Measurements from ENCODE around the gene FASTK.

The FASTK gene, protein sequence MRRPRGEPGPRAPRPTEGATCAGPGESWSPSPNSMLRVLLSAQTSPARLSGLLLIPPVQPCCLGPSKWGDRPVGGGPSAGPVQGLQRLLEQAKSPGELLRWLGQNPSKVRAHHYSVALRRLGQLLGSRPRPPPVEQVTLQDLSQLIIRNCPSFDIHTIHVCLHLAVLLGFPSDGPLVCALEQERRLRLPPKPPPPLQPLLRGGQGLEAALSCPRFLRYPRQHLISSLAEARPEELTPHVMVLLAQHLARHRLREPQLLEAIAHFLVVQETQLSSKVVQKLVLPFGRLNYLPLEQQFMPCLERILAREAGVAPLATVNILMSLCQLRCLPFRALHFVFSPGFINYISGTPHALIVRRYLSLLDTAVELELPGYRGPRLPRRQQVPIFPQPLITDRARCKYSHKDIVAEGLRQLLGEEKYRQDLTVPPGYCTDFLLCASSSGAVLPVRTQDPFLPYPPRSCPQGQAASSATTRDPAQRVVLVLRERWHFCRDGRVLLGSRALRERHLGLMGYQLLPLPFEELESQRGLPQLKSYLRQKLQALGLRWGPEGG

GRCh38 chr7:151080522-151081169 is at the start of gene FASTK:
TSS of gene FASTK (minus strand) at chr7:151080809. CDS start at chr7:151080766, 43 bp downstream.
- peak; percentile 83 for DNase-seq

- DNase-seq, result no peak
Measured at GRCh38 chr7:151129960-151130591, 49.5 kb upstream of the FASTK start.

GRCh38 chr7:151129117-151129959 is 48.7 kb upstream of the FASTK start:
- no peak for DNase-seq

DNA sequence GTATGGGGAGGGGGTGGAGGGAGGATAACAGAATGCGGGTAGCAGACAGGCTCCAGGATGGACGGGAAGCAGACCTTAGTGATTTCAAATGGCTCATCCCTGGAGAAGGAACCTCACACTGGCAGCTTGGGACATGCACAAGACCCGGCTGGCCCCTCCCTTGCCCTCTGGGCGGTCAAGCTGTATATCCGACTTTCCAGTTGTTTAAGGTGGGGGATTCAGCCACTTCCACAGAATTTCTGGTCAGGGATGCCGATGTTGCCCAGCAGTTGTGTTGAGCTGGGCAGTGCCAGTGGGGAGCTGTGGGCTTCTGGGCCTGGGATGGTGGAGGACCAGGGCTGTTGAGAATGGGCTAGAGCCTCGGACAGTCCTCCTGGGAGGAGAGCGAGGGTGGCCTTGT is 48.1 kb upstream of the FASTK start:
- DNase-seq, result no peak

DNA sequence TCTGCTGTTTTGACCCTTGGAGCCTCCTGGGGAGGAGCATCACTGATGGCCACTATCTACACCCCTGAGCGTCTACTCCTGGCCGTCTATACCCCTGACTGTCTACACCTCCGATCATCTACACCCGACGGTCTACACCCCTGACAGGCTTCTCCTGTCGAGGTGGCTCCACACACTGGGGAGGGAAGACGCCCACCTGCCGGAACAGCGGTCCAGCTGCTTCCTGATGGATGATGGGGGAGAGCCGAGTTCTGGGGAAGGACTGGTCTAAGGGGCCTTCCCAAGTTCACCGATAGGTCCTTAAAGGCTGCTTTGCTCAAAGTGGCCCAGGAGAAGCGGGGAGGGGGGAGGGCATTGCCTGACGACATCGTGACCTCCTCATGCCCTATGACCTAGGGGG is 47.5 kb upstream of the FASTK start:
- DNase-seq, result no peak

- no peak for DNase-seq
Measured at GRCh38 chr7:151126491-151127137, 46.0 kb upstream of the FASTK start.

- no peak for DNase-seq
Measured at GRCh38 chr7:151125846-151126481, 45.4 kb upstream of the FASTK start.

- no peak for DNase-seq
Measured at GRCh38 chr7:151125470-151125845, 44.8 kb upstream of the FASTK start.

- DNase-seq, result no peak
Measured at GRCh38 chr7:151124899-151125399, 44.3 kb upstream of the FASTK start.

DNA sequence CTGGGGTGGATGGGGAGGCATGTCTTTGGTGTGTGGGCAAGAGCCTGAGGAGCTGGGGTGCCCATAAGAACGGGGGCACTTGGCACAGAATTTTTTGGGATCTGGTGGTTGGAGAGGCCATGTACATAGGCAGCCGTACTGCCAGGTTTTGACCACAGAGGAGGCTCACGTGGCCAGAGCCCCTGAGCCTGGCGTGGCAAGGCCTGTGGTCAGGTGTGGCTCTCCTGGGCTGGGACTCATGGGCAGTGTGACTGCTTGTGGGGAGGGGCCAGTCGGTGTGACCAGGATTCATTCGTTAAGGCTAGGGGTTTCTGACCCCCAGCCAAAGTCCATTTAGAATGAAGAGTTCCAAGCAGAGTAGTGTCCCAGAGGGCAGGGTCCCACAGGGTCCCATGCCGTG is 43.9 kb upstream of the FASTK start:
- no peak for DNase-seq

- peak; percentile 82 for DNase-seq
Measured at GRCh38 chr7:151123822-151124464, 43.3 kb upstream of the FASTK start.

- no peak for DNase-seq
Measured at GRCh38 chr7:151123158-151123821, 42.7 kb upstream of the FASTK start.

DNA sequence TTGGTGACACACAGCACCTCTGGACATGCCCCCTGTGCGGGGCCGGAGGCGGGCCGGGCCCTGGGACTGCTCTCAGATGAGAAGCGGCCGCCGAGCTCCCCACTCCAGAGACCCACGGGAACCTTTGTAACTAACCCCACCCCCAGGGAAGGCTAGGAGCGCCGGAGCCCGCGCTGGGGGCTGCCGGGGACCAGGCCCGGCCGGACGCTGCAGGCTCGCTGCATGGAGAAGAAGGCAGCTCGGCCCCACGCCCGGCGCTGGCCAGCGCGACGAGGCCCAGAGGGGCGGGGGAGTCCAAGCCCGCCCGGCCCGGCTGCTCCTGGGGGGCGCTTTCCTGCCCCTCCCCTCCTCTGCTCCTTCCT is 42.2 kb upstream of the FASTK start:
- DNase-seq, result no peak

DNA sequence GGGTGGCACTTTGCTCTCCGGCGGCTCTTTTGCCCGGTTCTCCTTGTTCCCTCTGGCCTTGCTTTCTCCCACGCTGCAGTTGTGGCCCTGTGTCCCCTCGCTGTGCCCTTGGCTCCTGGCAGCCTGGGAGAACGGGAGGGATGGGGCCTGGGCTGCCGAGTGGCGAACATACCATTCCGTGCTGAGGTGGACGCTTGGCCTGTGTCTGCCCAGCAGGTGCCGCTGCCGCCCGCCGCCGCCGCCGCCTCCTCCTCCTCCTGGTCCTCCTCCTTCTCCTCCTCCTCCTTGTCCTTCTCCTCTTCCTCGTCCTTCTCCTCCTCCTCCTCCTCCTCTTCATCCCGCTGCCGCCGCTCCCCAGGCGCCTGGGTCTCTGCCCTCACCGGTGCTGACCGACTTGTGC is 41.7 kb upstream of the FASTK start:
- DNase-seq, result no peak

DNA sequence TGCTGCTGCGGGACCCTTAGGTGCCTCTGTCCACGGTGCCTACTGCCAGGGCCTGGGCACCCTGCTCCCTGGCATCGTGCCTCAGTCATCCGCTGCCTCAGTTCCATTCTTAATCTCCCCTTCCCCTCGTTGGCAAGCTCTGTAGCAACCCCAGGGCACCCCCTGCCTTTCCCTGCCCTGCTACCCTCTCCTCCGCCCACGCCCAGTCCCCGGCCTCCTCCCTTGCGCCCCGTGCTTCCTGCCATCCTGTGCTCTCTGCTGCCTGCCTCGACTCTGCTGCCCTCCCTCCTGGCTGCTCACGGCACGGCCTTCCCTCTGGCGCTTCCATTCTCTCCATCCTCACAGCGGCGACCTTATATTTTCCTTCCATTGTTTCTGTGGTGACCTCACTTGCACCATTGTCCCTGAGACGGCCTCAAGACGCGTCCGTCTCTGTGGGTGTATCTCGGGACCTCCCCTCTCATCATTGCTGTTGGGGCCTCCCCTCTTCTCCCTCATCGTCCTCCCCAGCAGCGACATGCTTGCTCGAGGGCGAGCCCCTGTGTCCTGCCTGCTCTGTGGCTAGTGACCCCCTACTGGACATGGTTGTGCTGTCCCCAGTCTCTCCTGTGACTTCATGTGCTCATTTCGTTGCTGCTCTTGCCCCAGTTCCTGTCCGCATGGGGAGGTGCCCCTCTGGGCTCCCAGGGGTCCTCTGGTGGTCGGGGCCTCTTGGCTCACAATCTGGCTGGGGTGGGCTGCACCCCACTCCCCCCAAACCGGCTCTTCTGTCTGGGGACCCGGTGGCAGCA is 41.0 kb upstream of the FASTK start:
- DNase-seq, result no peak

GRCh38 chr7:151120896-151121295 is 40.3 kb upstream of the FASTK start:
- DNase-seq, result no peak

DNA sequence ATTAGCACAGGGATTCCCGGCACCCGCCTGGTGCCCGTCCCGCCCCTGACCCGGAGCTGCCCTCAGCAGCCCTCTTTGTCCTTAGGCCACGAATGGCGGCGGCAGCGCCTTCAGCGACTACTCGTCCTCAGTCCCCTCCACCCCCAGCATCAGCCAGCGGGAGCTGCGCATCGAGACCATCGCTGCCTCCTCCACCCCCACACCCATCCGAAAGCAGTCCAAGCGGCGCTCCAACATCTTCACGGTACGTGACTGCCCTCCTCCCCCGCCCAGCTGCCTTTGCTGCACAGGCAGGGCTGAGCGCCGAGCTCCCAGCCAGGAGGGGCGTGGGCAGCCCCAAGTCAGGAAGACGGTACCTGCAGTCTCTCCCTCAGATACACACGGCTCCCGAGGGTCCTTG is 39.3 kb upstream of the FASTK start:
- no peak for DNase-seq

GRCh38 chr7:151119055-151119415 is 38.4 kb upstream of the FASTK start:
- DNase-seq, result no peak
